GM21528 (cell line): ENCODE measurements around the gene ASS1.

Experiments
- ATAC-seq: cut with Tn5 transposase; IDR thresholded peaks from one replicate; pipeline ENCODE4 v1.9.1; 2021; ENCODE audit warnings: mild to moderate bottlenecking, moderate library complexity; ENCODE audit not compliant: unreplicated experiment, low FRiP score

ASS1 gene

GRCh38 chr9:130470269-130470668 lies 25.5 kb downstream of the ASS1 start:
- no peak for ATAC-seq

DNA sequence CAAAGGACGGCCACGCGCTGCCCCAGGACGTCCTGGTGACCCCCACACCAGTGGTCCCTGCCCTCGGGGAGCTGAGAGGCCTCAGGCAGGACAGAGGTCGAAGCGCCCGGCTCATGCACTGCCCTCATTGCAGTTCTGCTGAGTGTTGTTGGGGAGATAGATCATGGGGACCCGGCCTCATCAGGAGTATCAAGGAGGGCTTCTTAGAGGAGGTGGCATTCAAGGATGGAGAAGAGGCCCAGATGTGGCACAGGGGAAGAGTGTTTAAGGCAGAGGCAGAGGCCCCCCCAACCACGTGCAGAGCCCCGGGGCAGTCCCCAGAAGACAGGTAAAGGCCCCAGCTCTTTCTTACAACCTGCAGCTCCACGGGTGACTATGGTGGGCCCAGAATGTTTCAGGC lies 26.2 kb downstream of the ASS1 start:
- no peak for ATAC-seq

GRCh38 chr9:130471411-130472183 lies 26.8 kb downstream of the ASS1 start:
- ATAC-seq, result no peak

DNA sequence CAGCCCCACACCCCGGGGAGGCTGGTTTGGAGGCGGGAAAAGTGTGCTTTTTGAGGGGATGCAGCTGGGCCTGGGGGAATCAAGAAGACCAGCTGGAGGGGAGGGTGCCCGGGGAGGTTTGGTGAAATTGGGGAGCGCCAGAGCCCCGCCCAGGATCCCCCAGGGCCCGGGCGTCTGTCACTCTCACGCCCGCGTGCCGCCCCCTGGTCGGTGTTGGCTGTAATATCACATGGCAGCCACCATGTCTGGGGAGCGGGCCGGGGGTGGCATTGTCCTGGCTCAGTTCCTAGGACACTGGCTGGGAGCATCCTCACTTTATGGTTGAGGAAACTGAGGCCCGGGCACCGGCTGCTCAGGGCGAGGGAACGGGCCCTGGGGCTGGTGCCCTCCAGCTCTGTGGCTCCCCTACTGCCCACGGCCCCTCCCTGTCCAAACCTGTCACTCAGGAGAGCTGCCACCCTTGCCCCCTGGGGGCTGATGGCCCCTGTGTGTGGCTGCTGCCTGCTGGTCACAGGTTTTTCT lies 27.5 kb downstream of the ASS1 start:
- no peak for ATAC-seq

DNA sequence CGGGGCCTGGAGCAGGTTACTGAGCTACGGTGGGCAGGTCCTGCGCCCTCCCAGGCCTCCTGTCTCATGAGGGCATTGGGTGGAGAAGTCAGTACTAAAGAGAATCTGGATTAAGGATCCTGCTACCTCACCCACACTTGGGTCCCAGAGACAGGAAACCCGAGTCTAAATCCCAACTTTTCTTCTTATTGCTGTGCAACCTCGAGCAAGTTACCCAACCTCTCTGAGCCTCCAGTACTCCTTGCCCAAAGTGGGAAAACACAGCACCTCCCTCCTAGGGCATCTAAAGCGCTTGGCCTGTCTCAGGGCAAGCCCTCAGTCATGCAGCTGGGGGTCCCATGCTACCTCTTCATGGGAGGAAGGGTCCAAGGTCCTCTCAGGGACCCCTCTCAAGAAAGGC lies 28.2 kb downstream of the ASS1 start:
- ATAC-seq, result no peak

GRCh38 chr9:130473566-130473965 lies 28.8 kb downstream of the ASS1 start:
- no peak for ATAC-seq

GRCh38 chr9:130474106-130474505 lies 29.3 kb downstream of the ASS1 start:
- no peak for ATAC-seq

DNA sequence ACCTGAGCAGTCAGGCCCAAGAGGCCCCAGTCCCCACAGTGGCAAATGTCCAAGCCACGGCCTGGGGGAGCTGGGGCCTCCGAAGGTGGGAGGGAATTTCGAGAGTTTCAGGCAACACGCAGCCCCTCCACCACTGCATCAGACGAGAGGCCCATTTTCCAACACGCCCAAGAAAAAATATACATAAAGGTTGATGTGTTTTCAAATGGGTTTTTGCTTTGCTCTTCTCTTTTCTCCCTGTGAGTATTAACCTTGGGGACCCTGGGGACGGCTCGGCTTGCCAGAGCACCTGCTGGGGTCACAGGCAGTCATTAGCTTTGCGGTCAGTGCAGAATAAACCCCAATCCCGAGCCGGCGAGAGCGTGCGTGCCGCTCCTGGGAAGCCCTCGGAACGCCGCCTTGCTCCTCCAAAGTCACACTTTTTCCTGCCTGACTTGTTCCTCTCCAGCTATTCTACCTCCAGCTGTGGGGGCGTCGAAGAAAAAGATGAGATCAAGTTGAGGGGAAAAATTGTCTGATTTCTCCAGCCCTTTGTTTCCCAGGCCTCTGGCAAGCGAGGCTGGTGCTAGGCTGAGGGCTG lies 31.5 kb downstream of the ASS1 start:
- no peak for ATAC-seq

GRCh38 chr9:130477564-130477963 lies 32.8 kb downstream of the ASS1 start:
- no peak for ATAC-seq

DNA sequence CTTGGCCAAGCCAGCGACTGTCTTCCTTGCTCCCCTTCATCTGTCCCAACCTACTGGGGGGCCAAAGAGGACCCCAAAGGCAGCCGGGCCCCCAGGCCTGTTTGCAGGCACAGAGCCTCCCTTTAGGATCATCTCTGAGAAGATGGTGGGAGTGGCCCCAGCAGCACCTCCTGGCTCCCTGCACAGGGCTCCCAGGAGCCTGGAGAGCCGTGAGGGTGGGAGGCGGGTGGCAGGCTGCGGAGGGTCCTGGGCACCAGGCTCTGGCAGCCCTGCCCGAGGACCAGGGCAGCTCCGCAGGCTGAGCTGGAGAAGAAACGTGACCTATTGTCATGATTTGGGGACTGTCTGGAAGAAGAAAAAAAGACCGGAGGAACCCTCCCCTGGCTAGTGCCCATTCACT lies 33.4 kb downstream of the ASS1 start:
- ATAC-seq, result no peak

GRCh38 chr9:130478736-130479575 lies 34.2 kb downstream of the ASS1 start:
- ATAC-seq, result no peak

DNA sequence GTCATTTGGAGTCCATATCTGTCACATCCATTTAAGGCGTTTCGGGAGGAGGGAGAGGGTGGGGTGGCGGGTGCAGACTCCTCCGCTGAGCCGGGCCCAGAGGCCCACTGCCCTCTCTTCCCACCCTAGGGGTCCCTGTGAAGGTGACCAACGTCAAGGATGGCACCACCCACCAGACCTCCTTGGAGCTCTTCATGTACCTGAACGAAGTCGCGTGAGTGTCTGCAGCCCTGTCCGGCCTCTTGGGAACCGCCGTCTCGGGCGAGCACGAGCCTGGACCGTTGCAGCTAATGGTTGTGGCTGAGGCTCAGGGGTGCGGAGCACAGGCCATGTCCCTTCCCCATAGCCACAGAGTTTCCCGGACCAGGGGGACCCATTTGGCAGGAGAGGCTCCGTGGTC lies 34.8 kb downstream of the ASS1 start:
- no peak for ATAC-seq

- ATAC-seq, result no peak
Measured at GRCh38 chr9:130480673-130481072, 35.9 kb downstream of the ASS1 start.

- ATAC-seq, result no peak
Measured at GRCh38 chr9:130482463-130482862, 37.7 kb downstream of the ASS1 start.

- ATAC-seq, result no peak
Measured at GRCh38 chr9:130483371-130483971, 38.7 kb downstream of the ASS1 start.

DNA sequence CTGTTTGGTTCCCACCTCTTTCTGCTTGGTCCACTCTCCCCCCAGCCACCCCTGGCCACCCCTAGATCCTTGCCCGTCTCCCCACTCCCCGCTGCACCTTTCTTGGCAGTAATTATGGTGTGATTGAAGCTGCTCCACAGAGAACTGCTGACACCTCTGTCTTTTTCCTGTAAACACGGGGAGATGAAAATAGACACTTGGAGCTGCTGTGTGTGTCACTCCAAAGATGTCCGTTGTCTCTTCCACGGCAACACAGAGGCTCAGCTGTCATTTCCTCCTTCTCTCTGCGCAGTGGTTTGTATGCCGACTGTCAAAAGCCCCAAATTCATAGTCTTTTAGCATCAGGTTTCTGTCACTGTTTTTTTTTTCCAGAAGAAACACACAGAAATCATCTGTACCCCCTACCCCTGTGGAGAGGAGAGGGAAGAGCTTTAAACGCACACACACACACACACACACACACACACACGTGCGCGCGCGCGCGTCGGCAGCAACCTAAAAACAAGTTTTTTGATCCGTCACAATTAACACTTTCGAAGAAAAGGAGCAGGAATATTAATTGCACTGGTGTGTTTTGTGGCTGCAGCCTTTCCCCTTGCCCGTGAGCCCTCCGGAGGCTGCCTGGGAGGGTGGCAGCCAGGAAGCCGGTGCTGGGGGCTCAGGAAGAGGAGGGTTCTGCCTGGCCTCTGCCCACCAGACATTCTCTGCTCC lies 39.8 kb downstream of the ASS1 start:
- ATAC-seq, result no peak

DNA sequence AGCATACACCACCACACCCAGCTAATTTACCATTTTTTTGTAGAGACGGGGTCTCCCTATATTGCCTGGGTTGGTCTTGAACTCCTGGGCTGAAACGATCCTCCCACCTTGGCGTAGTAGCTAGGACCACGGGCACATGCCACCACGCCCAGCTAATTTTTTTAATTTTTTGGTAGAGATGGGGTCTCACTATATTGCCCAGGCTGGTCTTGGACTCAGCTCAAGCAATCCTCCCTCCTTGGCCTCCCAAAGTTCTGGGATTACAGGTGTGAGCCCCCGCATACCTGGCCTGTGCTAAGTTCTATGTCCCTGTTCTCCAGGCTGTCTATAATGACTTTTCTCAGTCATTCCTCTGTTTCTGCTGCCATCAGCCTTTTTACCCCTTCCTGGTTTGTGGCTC lies 41.3 kb downstream of the ASS1 start:
- ATAC-seq, result no peak

DNA sequence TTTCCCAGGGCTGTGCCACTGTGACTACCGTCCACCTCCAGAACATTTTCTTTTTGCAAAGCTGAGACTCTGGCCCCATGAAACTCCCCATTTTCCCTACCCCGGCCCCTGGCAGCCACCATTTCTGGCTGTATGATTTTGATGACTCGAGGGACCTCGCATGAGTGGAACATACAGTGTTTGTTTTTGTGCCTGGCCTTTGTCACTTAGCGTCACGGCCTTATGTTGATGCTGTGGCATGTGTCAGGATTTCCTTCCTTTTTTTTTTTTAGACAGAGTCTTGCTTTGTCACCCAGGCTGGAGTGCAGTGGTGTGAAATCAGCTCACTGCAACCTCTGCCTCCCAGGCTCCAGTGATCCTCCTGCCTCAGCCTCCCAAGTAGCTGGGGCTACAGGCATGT lies 42.7 kb downstream of the ASS1 start:
- no peak for ATAC-seq

DNA sequence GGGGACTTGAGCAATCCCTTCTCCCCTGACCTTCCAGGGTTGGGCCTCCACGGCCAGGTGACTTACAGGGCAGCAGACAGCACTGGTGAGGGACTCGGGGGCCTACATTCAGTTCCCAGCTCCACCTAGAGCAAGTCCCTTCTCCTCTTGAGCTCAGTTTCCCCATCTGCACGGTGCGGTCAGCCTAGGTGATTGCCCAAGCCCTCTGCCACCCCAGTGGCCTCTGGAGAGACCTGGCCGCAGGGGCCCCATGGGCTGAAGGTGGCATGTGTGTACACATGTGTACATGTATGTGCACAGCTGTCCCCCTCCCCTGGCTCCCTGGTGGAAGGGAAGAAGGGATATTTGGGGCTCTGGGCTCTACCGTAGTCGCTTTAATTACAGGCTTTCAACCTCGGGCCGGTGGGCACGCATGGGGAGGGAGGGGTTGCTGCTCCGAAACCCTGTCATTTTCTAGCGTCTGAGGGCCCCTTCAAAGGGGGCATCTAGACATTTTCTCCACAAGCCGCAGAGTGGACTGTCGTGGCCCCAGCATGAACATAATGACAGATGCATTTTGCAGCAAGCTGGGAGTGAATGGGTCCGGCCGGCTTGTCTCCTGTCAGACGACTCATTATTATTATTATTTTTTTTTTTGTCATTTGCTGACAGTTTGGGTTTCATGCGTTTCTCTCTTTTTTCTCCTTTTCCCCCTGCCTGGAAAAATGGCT lies 44.0 kb downstream of the ASS1 start:
- no peak for ATAC-seq

DNA sequence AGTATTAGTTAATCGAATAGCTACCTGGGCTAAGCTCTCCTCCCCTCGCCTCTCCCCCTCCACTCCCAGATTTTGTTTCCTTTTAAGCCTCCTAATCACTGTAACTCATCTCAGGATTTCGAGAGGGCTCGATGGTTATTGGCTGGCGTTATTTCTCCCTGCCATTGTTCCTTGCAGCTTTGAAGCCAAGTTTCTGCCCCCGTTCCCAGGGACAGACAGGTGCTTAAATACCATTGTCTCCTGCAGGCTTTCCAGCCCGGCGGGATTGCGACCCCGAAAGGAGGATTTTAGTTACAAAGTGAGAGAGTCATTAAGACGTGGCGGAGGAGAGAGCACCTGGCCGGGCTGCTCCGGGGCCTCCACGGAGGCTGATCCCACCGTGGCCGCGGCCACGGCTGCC lies 46.2 kb downstream of the ASS1 start:
- no peak for ATAC-seq
